GM21529 (cell line): ENCODE results near the gene PPP1R3E.

Source experiments
- ATAC-seq: cut with Tn5 transposase; IDR thresholded peaks from one replicate; pipeline ENCODE4 v1.9.1; 2021; ENCODE audit not compliant: unreplicated experiment

The PPP1R3E gene

GRCh38 chr14:23249824-23250223 is 52.8 kb downstream of the PPP1R3E start:
- ATAC-seq: no peak

GRCh38 chr14:23248601-23249000 is 54.1 kb downstream of the PPP1R3E start:
- ATAC-seq: no peak
